HepG2 (cell line): ENCODE results near the gene ITPR1. TPM values are rescaled to one million over a fixed set of nuclear protein-coding genes. Genes with fewer than 3 reads are reported as not detected.

Source experiments
- ATAC-seq: fragments of 200-7000 bp; cut with Tn5 transposase; 3 replicates; pipeline ENCODE4 v1.9.1; 2020; ENCODE audit warnings: mild to moderate bottlenecking, moderate library complexity
- BruUV-seq: library from RNA; stranded (reverse); fragments of 400-500 nt; replicated peaks from 2 replicates; lab custom pipeline; 2021; lab: Mats Ljungman, UMichigan
- CTCF ChIA-PET: fragments of 300-600 bp; formaldehyde crosslinking; extraction: SDS; loops from one replicate; lab custom pipeline; 2021; ENCODE audit warnings: low total read pairs, inconsistent platforms, low intra/inter-chr PET ratio; lab: Yijun Ruan, JAX
- POLR2A ChIA-PET: fragments of 350-600 bp; sonication (Branson Sonifier 250); formaldehyde crosslinking; loops from one replicate; lab custom pipeline; 2020; ENCODE audit warnings: antibody characterized with exemption, inconsistent platforms; lab: Yijun Ruan, JAX
- DNase-seq: peaks from one replicate; pipeline ENCODE4 v3.0.0-alpha.2; 2015; ENCODE audit warnings: low spot score
- FAIRE-seq: peaks from 3 replicates; lab custom pipeline; 2011; peaks lifted over from hg19 to GRCh38; lab: Jason Lieb, UNC
- H2AFZ ChIP-seq: one replicate; pipeline ENCODE4 v1.6.1; 2011; ENCODE audit warnings: low read length, inconsistent platforms
- H3K27ac ChIP-seq: fragments of 300-600 bp; 3 replicates; pipeline ENCODE4 v1.8.0; 2011; ENCODE audit warnings: mixed run types, mild to moderate bottlenecking, mixed read lengths, low read length, inconsistent platforms; ENCODE audit not compliant: insufficient read depth; ENCODE audit errors: extremely low read length
- H3K27me3 ChIP-seq, 2 experiments: fragments of 200-600 bp in 1 of 2; 2 replicates in 1 of 2; 3 replicates in 1 of 2; pipeline versions ENCODE4 v1.6.0 to v1.8.0; 2011; ENCODE audit warnings: low read length in 2 of 2, mild to moderate bottlenecking in 2 of 2, moderate library complexity in 2 of 2, inconsistent platforms in 1 of 2; ENCODE audit not compliant: insufficient read depth in 2 of 2, control insufficient read depth in 1 of 2
- H3K36me3 ChIP-seq, 2 experiments: fragments of 200-600 bp in 1 of 2; replicated peaks in 1 of 2; 2 replicates in 1 of 2; 3 replicates in 1 of 2; pipeline versions ENCODE4 v1.5.1 to v1.8.0; 2011; ENCODE audit warnings: low read length in 2 of 2, inconsistent platforms in 1 of 2; ENCODE audit not compliant: insufficient read depth in 2 of 2, control insufficient read depth in 1 of 2
- H3K4me1 ChIP-seq: 2 replicates; pipeline ENCODE4 v1.5.1; 2012; ENCODE audit warnings: low read length, inconsistent platforms; ENCODE audit not compliant: insufficient read depth
- H3K4me2 ChIP-seq: 2 replicates; pipeline ENCODE4 v1.6.0; 2011; ENCODE audit warnings: low read depth, low read length, inconsistent platforms
- H3K4me3 ChIP-seq, 3 experiments: fragments of 200-600 bp in 1 of 3; sonication (generic), shearing (Covaris generic) in 1 of 3; replicated peaks in 1 of 3; 2 replicates each; pipeline ENCODE4 v1.5.1; 2011 to 2016; ENCODE audit warnings: low read length in 3 of 3, inconsistent platforms in 2 of 3, low read depth in 2 of 3, mild to moderate bottlenecking in 2 of 3, control low read depth in 1 of 3, mixed read lengths in 1 of 3; ENCODE audit not compliant: insufficient read depth in 1 of 3
- H3K79me2 ChIP-seq: one replicate; pipeline ENCODE4 v1.6.1; 2011; ENCODE audit warnings: low read length, inconsistent platforms; ENCODE audit not compliant: insufficient read depth
- H3K9ac ChIP-seq: 2 replicates; pipeline ENCODE4 v1.6.0; 2011; ENCODE audit warnings: mild to moderate bottlenecking, low read depth, low read length, inconsistent platforms; ENCODE audit not compliant: insufficient read depth
- H3K9me3 ChIP-seq: 2 replicates; pipeline ENCODE4 v1.5.1; 2012; ENCODE audit warnings: mild to moderate bottlenecking, low read length
- H4K20me1 ChIP-seq: 2 replicates; pipeline ENCODE4 v1.6.0; 2011; ENCODE audit warnings: inconsistent platforms, mild to moderate bottlenecking, low read length, moderate library complexity; ENCODE audit not compliant: insufficient read depth
- ARID5B ChIP-seq: IDR thresholded peaks from 2 replicates; pipeline ENCODE4 v1.4.0; 2020; ENCODE audit warnings: mild to moderate bottlenecking, missing genetic modification reagents
- ATF1 ChIP-seq: IDR thresholded peaks from 2 replicates; pipeline ENCODE4 v1.6.1; 2016; ENCODE audit warnings: mild to moderate bottlenecking, control low read depth
- E2F1 ChIP-seq: sonication (generic); formaldehyde crosslinking; IDR thresholded peaks from 2 replicates; pipeline ENCODE4 v1.5.0; 2020; ENCODE audit warnings: missing genetic modification reagents
- ELF3 ChIP-seq: IDR thresholded peaks from 2 replicates; pipeline ENCODE4 v1.6.1; 2016; ENCODE audit warnings: missing genetic modification reagents, missing compliant biosample characterization
- FOSL2 ChIP-seq: sonication (generic); formaldehyde crosslinking; IDR thresholded peaks from 2 replicates; pipeline ENCODE4 v1.4.0; 2020; ENCODE audit warnings: missing genetic modification reagents
- FOXA1 ChIP-seq, 2 experiments: fragments of 450-650 bp in 1 of 2; sonication (generic) in 1 of 2; formaldehyde crosslinking in 1 of 2; IDR thresholded peaks; 2 replicates each; pipeline versions ENCODE4 v1.4.0 to v1.6.1; 2016 to 2020; ENCODE audit warnings: missing genetic modification reagents in 1 of 2
- GATAD2A ChIP-seq: IDR thresholded peaks from 2 replicates; pipeline ENCODE4 v1.6.1; 2016
- MEIS1 ChIP-seq: sonication (generic); formaldehyde crosslinking; IDR thresholded peaks from 2 replicates; pipeline ENCODE4 v1.9.0; 2021; ENCODE audit warnings: mild to moderate bottlenecking, missing genetic modification reagents, moderate library complexity, borderline replicate concordance
- SYNCRIP ChIP-seq: fragments of 200-400 bp; formaldehyde crosslinking; IDR thresholded peaks from 2 replicates; pipeline ENCODE4 v1.6.1; 2018; ENCODE audit warnings: mild to moderate bottlenecking, low read depth, low read length; ENCODE audit not compliant: insufficient read depth
- TBX2 ChIP-seq: sonication (generic); formaldehyde crosslinking; IDR thresholded peaks from 2 replicates; pipeline ENCODE4 v1.5.0; 2020; ENCODE audit warnings: missing genetic modification reagents, mild to moderate bottlenecking, borderline replicate concordance
- ZBTB26 ChIP-seq: IDR thresholded peaks from 2 replicates; pipeline ENCODE4 v1.6.1; 2016; ENCODE audit warnings: missing compliant biosample characterization, missing genetic modification reagents, borderline replicate concordance
- ZBTB37 ChIP-seq: sonication (generic); formaldehyde crosslinking; IDR thresholded peaks from 2 replicates; pipeline ENCODE4 v1.4.0; 2020; ENCODE audit warnings: mild to moderate bottlenecking, missing genetic modification reagents
- ZBTB38 ChIP-seq: sonication (generic); formaldehyde crosslinking; IDR thresholded peaks from 2 replicates; pipeline ENCODE4 v1.5.1; 2020; ENCODE audit warnings: mild to moderate bottlenecking, missing genetic modification reagents
- ZNF292 ChIP-seq: sonication (generic); formaldehyde crosslinking; IDR thresholded peaks from 2 replicates; pipeline ENCODE4 v1.8.1; 2022; ENCODE audit warnings: mild to moderate bottlenecking, low read depth, missing genetic modification reagents, borderline replicate concordance
- WGBS: methylation state at CpG from one replicate; pipeline ENCODE4 v1.1.6; 2017; ENCODE audit warnings: low lambda C conversion rate; 5-methylcytosine and 5-hydroxymethylcytosine counted together
- in situ Hi-C: cut with HindIII; loops from 2 replicates; pipeline ENCODE4 v1.10.0; 2017; ENCODE audit warnings: low pct_unique_long_range_greater_than_20kb; ENCODE audit not compliant: extremely low pct_ligation_motif_present
- intact Hi-C: fragments of 100-400 bp; cut with micrococcal nuclease; formaldehyde crosslinking; loops from one replicate; pipeline ENCODE4 v1.10.0; 2022; ENCODE audit not compliant: unreplicated experiment
- polyA plus RNA-seq, 8 experiments: library from polyadenylated mRNA; depleted of rRNA in 3 of 8; stranded (reverse) in 7 of 8; unstranded in 1 of 8; fragments of >200 nt; fragmentation: Illumina TruSeq in 4 of 8; extraction: Trizol in 4 of 8; gene quantifications; 2 replicates each; pipeline versions ENCODE4 v1.2.1 to v1.2.3, GENCODE V29; 2011 to 2016; ENCODE audit warnings: low read depth in 4 of 8, missing spikeins in 1 of 8, mixed read lengths in 1 of 8; ENCODE audit not compliant: insufficient read depth in 1 of 8
- total RNA-seq, 5 experiments: library from RNA; depleted of rRNA; stranded (reverse); fragments of >200 nt; fragmentation: Illumina TruSeq; extraction: Trizol; gene quantifications; 2 replicates each; pipeline ENCODE4 v1.2.3, GENCODE V29; 2016; ENCODE audit warnings: low read depth in 1 of 5

The ITPR1 gene
- total and polyA plus RNA-seq, 2 of the 13 experiments (the other 11 are each of a cell fraction or from before 2014, with no cell fraction given): 10.0 to 11.4 TPM

GRCh38 chr3:4741404-4742307, 248.5 kb downstream of the ITPR1 start:
- ChIA-PET POLR2A (interaction anchor here (0.7 kb wide), 1 partner anchor 11 kb away, joined by 3 read pairs; no protein-coding TSS in a partner anchor), CTCF (no interaction called here)
- H3K79me2 ChIP-seq: no peaks in the 10 kb centered on the region
- no peak overlapping the region for H3K4me3 ChIP-seq
- no TSS peak for BruUV-seq
- intact Hi-C loops (loop anchor here (10.0 kb wide), 1 partner anchor 1567 kb away; the partner anchor contains the start of gene CRBN), in situ Hi-C loops (no loop called here)
- no peaks in the 10 kb centered on the region for H3K27me3 ChIP-seq
- H3K9me3 ChIP-seq: no peaks in the 10 kb centered on the region
- no peaks in the 10 kb centered on the region for H4K20me1 ChIP-seq
- no peak overlapping the region for H2AFZ ChIP-seq
- ATAC-seq (no peak), FAIRE-seq (peak; percentile 8), DNase-seq (peak; percentile 45)
- H3K36me3 ChIP-seq: peaks cover 0 to under 1% of the 10 kb centered on the region in 2 experiments; a peak in 2 of 5 replicates
- H3K4me2 ChIP-seq: no peak overlapping the region
- no peak overlapping the region for H3K9ac ChIP-seq
- peaks cover 52% of the 10 kb centered on the region for H3K4me1 ChIP-seq
- 75% methylated on average over 14 of the region's 14 CpGs for WGBS
- H3K27ac ChIP-seq: no peak overlapping the region
- TF ChIP-seq ARID5B (CRISPR knock-in tag) (peak; percentile 25; the same call in 1 of the 2 replicates), ZNF292 (CRISPR knock-in tag) (no peak), GATAD2A (CRISPR knock-in tag) (peak; percentile 21; the same call in 1 of the 2 replicates), ZBTB37 (no peak), ZBTB26 (no peak), ELF3 (CRISPR knock-in tag) (peak; percentile 44; the same call in 1 of the 2 replicates), TBX2 (peak; percentile 34; the same call in 1 of the 2 replicates), SYNCRIP (no peak), FOXA1 (IDR thresholded peaks at IDR 0.05) (no peak), FOXA1 (CRISPR knock-in tag; IDR thresholded peaks at IDR 0.05) (0 out of 2 replicates have a peak, but pooled peaks have one; percentile 11), ZBTB38 (CRISPR knock-in tag) (peak; percentile 42; the same call in 1 of the 2 replicates), ATF1 (no peak), E2F1 (CRISPR knock-in tag) (no peak), FOSL2 (CRISPR knock-in tag) (peak; percentile 91), MEIS1 (CRISPR knock-in tag) (no peak)
